HepG2 (cell line): ENCODE data around the gene TSPAN15. TPM values are rescaled to one million over a fixed set of nuclear protein-coding genes. Genes with fewer than 3 reads are reported as not detected.

Experiments
- ATAC-seq: fragments of 200-7000 bp; cut with Tn5 transposase; 3 replicates; pipeline ENCODE4 v1.9.1; 2020; ENCODE audit warnings: mild to moderate bottlenecking, moderate library complexity
- BruUV-seq: library from RNA; stranded (reverse); fragments of 400-500 nt; replicated peaks from 2 replicates; lab custom pipeline; 2021; lab: Mats Ljungman, UMichigan
- CTCF ChIA-PET: fragments of 300-600 bp; formaldehyde crosslinking; extraction: SDS; loops from one replicate; lab custom pipeline; 2021; ENCODE audit warnings: low total read pairs, inconsistent platforms, low intra/inter-chr PET ratio; lab: Yijun Ruan, JAX
- POLR2A ChIA-PET: fragments of 350-600 bp; sonication (Branson Sonifier 250); formaldehyde crosslinking; loops from one replicate; lab custom pipeline; 2020; ENCODE audit warnings: antibody characterized with exemption, inconsistent platforms; lab: Yijun Ruan, JAX
- DNase-seq: peaks from one replicate; pipeline ENCODE4 v3.0.0-alpha.2; 2015; ENCODE audit warnings: low spot score
- FAIRE-seq: peaks from 3 replicates; lab custom pipeline; 2011; peaks lifted over from hg19 to GRCh38; lab: Jason Lieb, UNC
- H2AFZ ChIP-seq: one replicate; pipeline ENCODE4 v1.6.1; 2011; ENCODE audit warnings: low read length, inconsistent platforms
- H3K27ac ChIP-seq: fragments of 300-600 bp; 3 replicates; pipeline ENCODE4 v1.8.0; 2011; ENCODE audit warnings: mixed run types, mild to moderate bottlenecking, mixed read lengths, low read length, inconsistent platforms; ENCODE audit not compliant: insufficient read depth; ENCODE audit errors: extremely low read length
- H3K27me3 ChIP-seq, 2 experiments: fragments of 200-600 bp in 1 of 2; 2 replicates in 1 of 2; 3 replicates in 1 of 2; pipeline versions ENCODE4 v1.6.0 to v1.8.0; 2011; ENCODE audit warnings: low read length in 2 of 2, mild to moderate bottlenecking in 2 of 2, moderate library complexity in 2 of 2, inconsistent platforms in 1 of 2; ENCODE audit not compliant: insufficient read depth in 2 of 2, control insufficient read depth in 1 of 2
- H3K36me3 ChIP-seq, 2 experiments: fragments of 200-600 bp in 1 of 2; replicated peaks in 1 of 2; 2 replicates in 1 of 2; 3 replicates in 1 of 2; pipeline versions ENCODE4 v1.5.1 to v1.8.0; 2011; ENCODE audit warnings: low read length in 2 of 2, inconsistent platforms in 1 of 2; ENCODE audit not compliant: insufficient read depth in 2 of 2, control insufficient read depth in 1 of 2
- H3K4me1 ChIP-seq: 2 replicates; pipeline ENCODE4 v1.5.1; 2012; ENCODE audit warnings: low read length, inconsistent platforms; ENCODE audit not compliant: insufficient read depth
- H3K4me2 ChIP-seq: 2 replicates; pipeline ENCODE4 v1.6.0; 2011; ENCODE audit warnings: low read depth, low read length, inconsistent platforms
- H3K4me3 ChIP-seq, 3 experiments: fragments of 200-600 bp in 1 of 3; sonication (generic), shearing (Covaris generic) in 1 of 3; replicated peaks in 1 of 3; 2 replicates each; pipeline ENCODE4 v1.5.1; 2011 to 2016; ENCODE audit warnings: low read length in 3 of 3, inconsistent platforms in 2 of 3, low read depth in 2 of 3, mild to moderate bottlenecking in 2 of 3, control low read depth in 1 of 3, mixed read lengths in 1 of 3; ENCODE audit not compliant: insufficient read depth in 1 of 3
- H3K79me2 ChIP-seq: one replicate; pipeline ENCODE4 v1.6.1; 2011; ENCODE audit warnings: low read length, inconsistent platforms; ENCODE audit not compliant: insufficient read depth
- H3K9ac ChIP-seq: 2 replicates; pipeline ENCODE4 v1.6.0; 2011; ENCODE audit warnings: mild to moderate bottlenecking, low read depth, low read length, inconsistent platforms; ENCODE audit not compliant: insufficient read depth
- H3K9me3 ChIP-seq: 2 replicates; pipeline ENCODE4 v1.5.1; 2012; ENCODE audit warnings: mild to moderate bottlenecking, low read length
- H4K20me1 ChIP-seq: 2 replicates; pipeline ENCODE4 v1.6.0; 2011; ENCODE audit warnings: inconsistent platforms, mild to moderate bottlenecking, low read length, moderate library complexity; ENCODE audit not compliant: insufficient read depth
- CEBPG ChIP-seq: IDR thresholded peaks from 2 replicates; pipeline ENCODE4 v1.6.1; 2016
- CHD2 ChIP-seq: IDR thresholded peaks from 2 replicates; pipeline ENCODE4 v1.6.1; 2011; ENCODE audit warnings: low read depth, low read length, improper control_type of control experiment
- HNRNPK ChIP-seq: fragments of 200-400 bp; formaldehyde crosslinking; IDR thresholded peaks from 2 replicates; pipeline ENCODE4 v1.6.1; 2018; ENCODE audit warnings: low read length, low read depth, moderate library complexity, mild to moderate bottlenecking; ENCODE audit not compliant: poor library complexity, severe bottlenecking
- ISX ChIP-seq: sonication (generic); formaldehyde crosslinking; conservative IDR thresholded peaks from 2 replicates; pipeline ENCODE4 v1.5.0; 2020; ENCODE audit warnings: missing genetic modification reagents
- KLF16 ChIP-seq, 2 experiments: sonication (generic) in 1 of 2; formaldehyde crosslinking in 1 of 2; IDR thresholded peaks; 2 replicates each; pipeline versions ENCODE4 v1.6.1 to v1.8.0; 2016 to 2023; ENCODE audit warnings: missing genetic modification reagents in 2 of 2, missing compliant biosample characterization in 1 of 2
- MAFG ChIP-seq: sonication (generic); formaldehyde crosslinking; IDR thresholded peaks from 2 replicates; pipeline ENCODE4 v1.5.1; 2020; ENCODE audit warnings: mild to moderate bottlenecking, missing genetic modification reagents
- MEF2D ChIP-seq: sonication (generic); formaldehyde crosslinking; IDR thresholded peaks from 2 replicates; pipeline ENCODE4 v1.5.1; 2020; ENCODE audit warnings: mild to moderate bottlenecking, missing genetic modification reagents
- NCOR1 ChIP-seq: fragments of 200-600 bp; sonication (generic); IDR thresholded peaks from 2 replicates; pipeline ENCODE4 v1.7.0; 2017; ENCODE audit warnings: antibody characterized with exemption, low read length, borderline replicate concordance
- NFKBIZ ChIP-seq: IDR thresholded peaks from 2 replicates; pipeline ENCODE4 v1.6.1; 2018; ENCODE audit warnings: missing genetic modification reagents, missing compliant biosample characterization
- NFYB ChIP-seq: sonication (generic); formaldehyde crosslinking; IDR thresholded peaks from 2 replicates; pipeline ENCODE4 v1.4.0; 2020; ENCODE audit warnings: missing genetic modification reagents
- SALL2 ChIP-seq: sonication (generic); formaldehyde crosslinking; IDR thresholded peaks from 2 replicates; pipeline ENCODE4 v1.8.1; 2023; ENCODE audit warnings: mild to moderate bottlenecking, missing genetic modification reagents, inconsistent platforms
- TBX3 ChIP-seq: fragments of 450-650 bp; IDR thresholded peaks from 2 replicates; pipeline ENCODE4 v1.6.1; 2017; ENCODE audit warnings: antibody characterized with exemption, mild to moderate bottlenecking, inconsistent platforms, borderline replicate concordance
- ZC3H4 ChIP-seq: sonication (generic); formaldehyde crosslinking; IDR thresholded peaks from 2 replicates; pipeline ENCODE4 v1.4.0; 2020; ENCODE audit warnings: missing genetic modification reagents, borderline replicate concordance
- ZNF12 ChIP-seq: sonication (generic); formaldehyde crosslinking; IDR thresholded peaks from 2 replicates; pipeline ENCODE4 v1.5.0; 2020; ENCODE audit warnings: missing genetic modification reagents
- WGBS: methylation state at CpG from one replicate; pipeline ENCODE4 v1.1.6; 2017; ENCODE audit warnings: low lambda C conversion rate; 5-methylcytosine and 5-hydroxymethylcytosine counted together
- in situ Hi-C: cut with HindIII; loops from 2 replicates; pipeline ENCODE4 v1.10.0; 2017; ENCODE audit warnings: low pct_unique_long_range_greater_than_20kb; ENCODE audit not compliant: extremely low pct_ligation_motif_present
- intact Hi-C: fragments of 100-400 bp; cut with micrococcal nuclease; formaldehyde crosslinking; loops from one replicate; pipeline ENCODE4 v1.10.0; 2022; ENCODE audit not compliant: unreplicated experiment
- polyA plus RNA-seq, 8 experiments: library from polyadenylated mRNA; depleted of rRNA in 3 of 8; stranded (reverse) in 7 of 8; unstranded in 1 of 8; fragments of >200 nt; fragmentation: Illumina TruSeq in 4 of 8; extraction: Trizol in 4 of 8; gene quantifications; 2 replicates each; pipeline versions ENCODE4 v1.2.1 to v1.2.3, GENCODE V29; 2011 to 2016; ENCODE audit warnings: low read depth in 4 of 8, missing spikeins in 1 of 8, mixed read lengths in 1 of 8; ENCODE audit not compliant: insufficient read depth in 1 of 8
- total RNA-seq, 5 experiments: library from RNA; depleted of rRNA; stranded (reverse); fragments of >200 nt; fragmentation: Illumina TruSeq; extraction: Trizol; gene quantifications; 2 replicates each; pipeline ENCODE4 v1.2.3, GENCODE V29; 2016; ENCODE audit warnings: low read depth in 1 of 5
- TF ChIP-seq, protein P1 (sequence below): sonication (generic); formaldehyde crosslinking; IDR thresholded peaks from 2 replicates; pipeline ENCODE4 v1.5.0; 2020; ENCODE audit warnings: missing genetic modification reagents
- TF ChIP-seq, protein P2 (sequence below): sonication (generic); formaldehyde crosslinking; IDR thresholded peaks from 2 replicates; pipeline ENCODE4 v1.5.0; 2020; ENCODE audit warnings: mild to moderate bottlenecking, missing genetic modification reagents
- TF ChIP-seq, protein P3 (sequence below): sonication (generic); formaldehyde crosslinking; IDR thresholded peaks from 2 replicates; pipeline ENCODE4 v1.5.1; 2020; ENCODE audit warnings: missing genetic modification reagents, mild to moderate bottlenecking, borderline replicate concordance

The TSPAN15 gene
- total and polyA plus RNA-seq, 2 of the 13 experiments (the other 11 are each of a cell fraction or from before 2014, with no cell fraction given), result 0.27 to 3.2 TPM

DNA sequence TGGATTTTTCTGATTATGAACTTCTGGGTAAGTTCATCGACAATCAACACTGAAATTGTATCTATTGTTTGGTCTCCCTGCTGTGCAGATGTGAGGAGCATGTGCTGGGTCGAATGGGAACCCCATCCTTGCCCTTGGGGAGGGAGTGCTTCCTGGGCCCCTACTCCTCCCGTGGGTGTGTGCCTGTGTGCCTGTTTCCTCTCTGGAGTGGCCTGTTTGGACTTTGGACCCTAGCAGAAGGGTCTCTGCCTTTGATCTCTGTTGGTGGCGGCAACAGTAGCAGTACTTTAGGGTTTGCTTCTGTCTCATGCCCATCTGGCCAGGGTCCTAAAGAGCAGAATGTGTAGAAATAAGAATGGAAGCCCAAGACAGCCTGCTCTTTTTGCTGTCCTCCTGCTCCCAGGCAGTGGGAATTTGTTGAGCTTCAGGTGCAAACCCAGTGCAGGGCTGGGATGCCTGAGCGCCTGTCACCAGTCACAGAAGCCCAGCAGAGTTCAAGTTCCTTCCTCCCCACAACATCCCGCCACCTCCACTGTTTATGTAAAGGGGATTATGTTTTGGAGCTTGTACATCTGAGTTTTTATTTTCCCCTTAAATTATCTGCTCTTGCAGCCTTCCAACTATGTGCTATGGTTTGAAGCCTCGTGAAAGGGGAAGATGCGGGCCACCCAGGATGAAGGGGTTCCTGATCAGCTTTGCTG, 33.1 kb upstream of the TSPAN15 start (continued):
- TF ChIP-seq MEF2D (CRISPR knock-in tag), result 0 out of 2 replicates have a peak, but pooled peaks have one; percentile 48
- 0 out of 2 replicates have a peak, but pooled peaks have one; percentile 31 for TF ChIP-seq ZNF12 (CRISPR knock-in tag)

DNA sequence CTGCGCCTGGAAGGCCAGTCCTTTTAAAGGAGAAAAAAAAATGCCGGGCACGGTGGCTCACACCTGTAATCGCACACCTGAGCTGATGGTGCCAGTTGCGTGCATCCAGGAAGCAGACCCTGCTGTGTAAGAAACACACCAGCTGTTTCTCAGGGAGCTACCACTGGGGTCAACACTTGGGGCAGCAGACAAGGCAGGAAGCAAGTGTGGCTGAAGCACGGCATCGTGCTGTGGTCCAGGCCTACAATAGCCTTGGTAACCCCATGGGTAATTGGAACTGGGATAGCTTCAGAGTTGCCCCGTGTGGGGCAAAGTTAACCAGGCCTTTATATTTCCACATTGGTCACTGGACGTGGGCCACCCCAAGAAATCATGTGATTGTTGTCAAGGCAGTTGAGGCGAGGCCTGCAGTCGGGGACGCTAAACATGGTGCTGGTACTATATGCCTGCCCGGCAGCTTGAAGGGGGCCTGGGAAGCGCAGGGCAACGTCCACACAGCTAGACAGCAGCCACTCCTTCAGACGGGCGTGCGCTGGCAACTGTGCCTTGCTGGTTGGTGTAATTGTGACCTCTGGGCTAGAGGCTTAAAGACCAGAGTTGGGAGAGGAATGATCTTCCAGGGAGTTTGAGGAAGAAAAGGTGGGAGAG, 32.0 kb upstream of the TSPAN15 start:
- peaks cover 3 to 14% of the 10 kb centered on the region in 2 experiments; a peak in 3 of 5 replicates for H3K27me3 ChIP-seq
- no peak overlapping the region for H3K27ac ChIP-seq
- H3K4me1 ChIP-seq, result peaks cover 59% of the 10 kb centered on the region
- ATAC-seq (no peak), DNase-seq (no peak), FAIRE-seq (no peak)
- H2AFZ ChIP-seq, result no peak overlapping the region
- no peaks in the 10 kb centered on the region for H3K9me3 ChIP-seq
- no peaks in the 10 kb centered on the region for H3K36me3 ChIP-seq
- TF ChIP-seq NFYB (CRISPR knock-in tag), result no peak
- no peak for TF ChIP-seq NFKBIZ (CRISPR knock-in tag)
- no peak for TF ChIP-seq ZC3H4 (CRISPR knock-in tag)
- TF ChIP-seq KLF16 (CRISPR knock-in tag; IDR thresholded peaks at IDR 0.05), result no peak
- TF ChIP-seq CEBPG (CRISPR knock-in tag), result no peak
- no peak for TF ChIP-seq ISX (CRISPR knock-in tag)
- TF ChIP-seq NCOR1, result no peak
- TF ChIP-seq, protein P1, sequence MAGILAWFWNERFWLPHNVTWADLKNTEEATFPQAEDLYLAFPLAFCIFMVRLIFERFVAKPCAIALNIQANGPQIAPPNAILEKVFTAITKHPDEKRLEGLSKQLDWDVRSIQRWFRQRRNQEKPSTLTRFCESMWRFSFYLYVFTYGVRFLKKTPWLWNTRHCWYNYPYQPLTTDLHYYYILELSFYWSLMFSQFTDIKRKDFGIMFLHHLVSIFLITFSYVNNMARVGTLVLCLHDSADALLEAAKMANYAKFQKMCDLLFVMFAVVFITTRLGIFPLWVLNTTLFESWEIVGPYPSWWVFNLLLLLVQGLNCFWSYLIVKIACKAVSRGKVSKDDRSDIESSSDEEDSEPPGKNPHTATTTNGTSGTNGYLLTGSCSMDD (CRISPR knock-in tag), result no peak
- no peak for TF ChIP-seq CHD2
- TF ChIP-seq HNRNPK, result no peak
- TF ChIP-seq TBX3, result no peak
- TF ChIP-seq, protein P2, sequence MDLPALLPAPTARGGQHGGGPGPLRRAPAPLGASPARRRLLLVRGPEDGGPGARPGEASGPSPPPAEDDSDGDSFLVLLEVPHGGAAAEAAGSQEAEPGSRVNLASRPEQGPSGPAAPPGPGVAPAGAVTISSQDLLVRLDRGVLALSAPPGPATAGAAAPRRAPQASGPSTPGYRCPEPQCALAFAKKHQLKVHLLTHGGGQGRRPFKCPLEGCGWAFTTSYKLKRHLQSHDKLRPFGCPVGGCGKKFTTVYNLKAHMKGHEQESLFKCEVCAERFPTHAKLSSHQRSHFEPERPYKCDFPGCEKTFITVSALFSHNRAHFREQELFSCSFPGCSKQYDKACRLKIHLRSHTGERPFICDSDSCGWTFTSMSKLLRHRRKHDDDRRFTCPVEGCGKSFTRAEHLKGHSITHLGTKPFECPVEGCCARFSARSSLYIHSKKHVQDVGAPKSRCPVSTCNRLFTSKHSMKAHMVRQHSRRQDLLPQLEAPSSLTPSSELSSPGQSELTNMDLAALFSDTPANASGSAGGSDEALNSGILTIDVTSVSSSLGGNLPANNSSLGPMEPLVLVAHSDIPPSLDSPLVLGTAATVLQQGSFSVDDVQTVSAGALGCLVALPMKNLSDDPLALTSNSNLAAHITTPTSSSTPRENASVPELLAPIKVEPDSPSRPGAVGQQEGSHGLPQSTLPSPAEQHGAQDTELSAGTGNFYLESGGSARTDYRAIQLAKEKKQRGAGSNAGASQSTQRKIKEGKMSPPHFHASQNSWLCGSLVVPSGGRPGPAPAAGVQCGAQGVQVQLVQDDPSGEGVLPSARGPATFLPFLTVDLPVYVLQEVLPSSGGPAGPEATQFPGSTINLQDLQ (CRISPR knock-in tag), result no peak
- no peak for TF ChIP-seq MAFG (CRISPR knock-in tag)
- TF ChIP-seq, protein P3, sequence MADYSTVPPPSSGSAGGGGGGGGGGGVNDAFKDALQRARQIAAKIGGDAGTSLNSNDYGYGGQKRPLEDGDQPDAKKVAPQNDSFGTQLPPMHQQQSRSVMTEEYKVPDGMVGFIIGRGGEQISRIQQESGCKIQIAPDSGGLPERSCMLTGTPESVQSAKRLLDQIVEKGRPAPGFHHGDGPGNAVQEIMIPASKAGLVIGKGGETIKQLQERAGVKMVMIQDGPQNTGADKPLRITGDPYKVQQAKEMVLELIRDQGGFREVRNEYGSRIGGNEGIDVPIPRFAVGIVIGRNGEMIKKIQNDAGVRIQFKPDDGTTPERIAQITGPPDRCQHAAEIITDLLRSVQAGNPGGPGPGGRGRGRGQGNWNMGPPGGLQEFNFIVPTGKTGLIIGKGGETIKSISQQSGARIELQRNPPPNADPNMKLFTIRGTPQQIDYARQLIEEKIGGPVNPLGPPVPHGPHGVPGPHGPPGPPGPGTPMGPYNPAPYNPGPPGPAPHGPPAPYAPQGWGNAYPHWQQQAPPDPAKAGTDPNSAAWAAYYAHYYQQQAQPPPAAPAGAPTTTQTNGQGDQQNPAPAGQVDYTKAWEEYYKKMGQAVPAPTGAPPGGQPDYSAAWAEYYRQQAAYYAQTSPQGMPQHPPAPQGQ (CRISPR knock-in tag), result no peak
- TF ChIP-seq SALL2 (CRISPR knock-in tag), result no peak
- no peak overlapping the region for H3K4me2 ChIP-seq
- H3K9ac ChIP-seq, result no peak overlapping the region
- in situ Hi-C loops (no loop called here), intact Hi-C loops (no loop called here)
- WGBS, result 85% methylated on average over 13 of the region's 18 CpGs
- H4K20me1 ChIP-seq, result no peaks in the 10 kb centered on the region
- ChIA-PET POLR2A (no interaction called here), CTCF (no interaction called here)
- no TSS peak for BruUV-seq
- no peak overlapping the region for H3K4me3 ChIP-seq
- H3K79me2 ChIP-seq, result no peaks in the 10 kb centered on the region
